Inflammatory macrophage (primary cell): ENCODE data around the gene PSMB11.

Experiments
- DNase-seq, 2 donors: peaks; one replicate each; pipeline ENCODE4 v3.0.0-alpha.2; 2020 to 2022

The PSMB11 gene

DNA sequence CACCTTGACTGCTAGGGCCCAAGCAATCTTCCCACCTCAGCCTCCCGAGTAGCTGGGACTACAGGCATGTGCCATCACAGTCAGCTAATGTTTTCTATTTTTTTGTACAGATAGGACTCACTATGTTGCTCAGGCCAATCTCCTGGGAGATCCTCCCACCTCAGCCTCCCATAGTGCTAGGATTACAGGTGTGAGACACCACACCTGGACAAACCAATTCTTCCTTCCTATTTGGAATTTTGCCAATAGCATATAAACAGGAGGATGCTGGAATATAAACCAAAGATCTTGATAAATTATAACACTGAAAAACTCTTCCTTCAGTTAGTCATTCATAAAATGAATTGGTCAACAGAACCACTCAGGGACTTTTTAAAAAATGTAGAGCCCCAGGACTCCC, 44.6 kb downstream of the PSMB11 start:
- DNase-seq: no peak

DNA sequence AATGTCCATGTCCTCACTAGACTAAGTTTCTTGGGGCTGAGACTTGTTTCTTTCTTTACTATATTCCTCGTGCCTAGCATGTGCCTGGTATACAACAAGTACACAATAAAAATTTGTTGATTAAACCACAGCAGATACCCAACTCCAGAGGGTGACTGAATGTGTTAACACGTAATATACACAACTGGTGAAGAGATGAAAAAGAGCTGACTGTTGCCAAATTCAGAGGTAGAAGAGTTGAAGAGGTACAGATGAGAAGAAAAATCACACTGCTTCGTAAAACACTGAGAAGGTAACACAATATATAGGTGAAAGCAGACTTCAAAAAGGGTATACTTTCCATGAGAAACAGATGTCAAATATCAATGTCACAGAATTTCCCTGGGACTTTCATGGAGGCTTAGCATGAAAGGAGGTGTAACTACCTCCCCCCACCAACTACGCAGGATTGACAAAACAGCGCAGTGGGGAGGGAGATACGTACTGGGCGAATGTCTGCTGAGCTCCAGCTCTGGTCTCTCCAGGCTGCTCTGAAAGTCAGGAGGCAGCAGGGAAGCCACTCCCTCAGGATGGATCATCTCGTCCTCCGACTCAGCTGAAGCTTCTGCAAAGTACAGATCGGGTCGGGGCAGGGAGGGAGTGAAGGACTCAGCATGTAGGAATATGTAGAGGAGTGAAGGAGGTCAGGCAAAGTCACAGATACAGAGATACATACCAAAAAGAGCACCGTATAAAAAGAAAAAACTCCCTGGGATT, 47.7 kb downstream of the PSMB11 start:
- DNase-seq: no peak

DNA sequence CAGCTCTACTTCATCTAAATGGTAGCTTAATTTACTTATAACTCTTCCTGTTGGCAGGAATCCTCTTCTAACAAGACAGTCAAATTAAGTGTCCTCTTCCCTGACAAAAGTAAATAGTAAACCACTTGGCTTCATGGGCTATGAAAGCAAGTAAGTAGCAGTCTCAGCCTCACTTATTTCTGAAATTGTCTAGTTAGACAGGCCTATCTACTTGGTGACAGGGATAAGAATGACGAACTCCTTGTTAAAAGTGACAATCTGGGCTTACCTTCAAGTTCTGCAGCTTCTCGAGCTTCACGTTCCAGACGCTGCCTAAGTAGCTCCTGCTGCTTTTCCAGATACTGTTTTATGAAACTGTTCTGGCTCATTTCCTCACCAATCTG, 48.2 kb downstream of the PSMB11 start:
- DNase-seq: no peak

DNA sequence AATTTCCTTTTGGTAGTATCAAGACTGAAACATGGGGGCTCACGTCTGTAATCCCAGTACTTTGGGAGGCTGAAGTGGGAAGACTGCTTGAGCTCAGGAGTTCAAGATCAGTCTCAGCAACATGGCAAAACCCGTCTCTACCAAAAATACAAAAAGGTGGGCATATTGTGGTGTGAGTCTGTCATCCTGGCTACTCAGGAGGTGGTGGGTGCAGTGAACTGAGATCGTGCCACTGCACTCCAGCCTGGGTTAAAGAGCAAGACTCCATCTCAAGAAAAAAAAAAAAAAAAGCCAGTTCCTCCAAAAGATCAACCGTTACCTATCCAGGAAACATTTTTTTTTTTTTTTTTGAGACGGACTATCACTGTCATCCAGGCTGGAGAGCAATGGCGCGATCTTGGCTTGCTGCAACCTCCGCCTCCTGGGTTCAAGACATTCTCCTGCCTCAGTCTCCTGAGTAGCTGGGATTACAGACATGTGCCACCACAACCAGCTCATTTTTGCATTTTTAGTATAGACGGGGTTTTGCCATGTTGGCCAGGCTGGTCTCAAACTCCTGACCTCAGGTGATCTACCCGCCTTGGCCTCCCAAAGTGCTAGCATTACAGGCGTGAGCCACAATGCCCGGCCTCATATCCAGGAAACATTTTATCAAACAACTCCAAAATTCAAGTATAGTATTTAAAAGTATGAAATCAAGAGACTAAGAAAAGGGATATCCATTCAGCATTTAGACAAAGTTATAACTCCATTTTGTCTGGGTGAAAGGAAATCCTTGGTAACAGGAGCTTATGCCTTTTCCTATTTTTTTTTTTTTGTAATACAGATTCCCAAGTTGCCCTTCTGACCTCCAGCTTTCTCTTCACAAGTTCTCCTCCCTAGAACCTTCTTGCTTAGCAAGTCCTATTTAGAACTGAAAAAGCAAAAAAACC, 49.5 kb downstream of the PSMB11 start:
- no peak for DNase-seq

DNA sequence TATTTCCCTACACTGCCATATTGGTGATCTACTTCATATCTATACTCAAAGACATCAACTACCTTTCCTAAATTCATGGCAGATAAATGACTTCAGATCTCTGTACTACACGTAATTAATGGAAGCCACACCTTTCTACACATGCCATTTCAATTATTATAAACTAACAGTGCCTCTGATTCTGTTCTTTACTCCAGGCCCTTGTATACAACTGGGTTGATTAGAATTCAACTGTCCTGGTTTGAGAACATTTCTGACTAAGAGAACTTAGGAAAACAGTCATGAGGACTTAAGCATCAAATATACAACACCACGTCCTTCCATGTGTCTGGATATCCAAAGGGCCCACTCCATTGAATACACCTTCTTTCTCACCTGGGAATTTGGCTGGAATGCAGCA, 51.1 kb downstream of the PSMB11 start:
- DNase-seq: no peak

DNA sequence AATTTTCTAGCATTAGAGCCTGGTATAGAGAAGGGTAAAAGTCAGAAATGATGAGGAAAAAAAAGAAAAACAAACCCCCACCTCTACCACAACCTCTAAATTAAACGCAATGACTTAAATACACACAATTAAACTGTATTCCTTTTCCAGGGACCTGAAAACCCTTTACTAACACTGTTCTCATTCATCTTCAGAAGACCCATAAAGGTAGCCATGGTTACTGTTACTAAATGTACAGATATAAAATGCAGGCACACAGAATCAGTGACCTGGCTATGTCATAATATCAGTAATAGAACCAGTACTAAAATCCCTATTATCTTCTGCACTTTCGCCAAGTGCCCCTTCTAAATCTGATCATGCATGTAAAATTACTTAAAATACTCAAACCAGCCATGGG, 51.5 kb downstream of the PSMB11 start:
- DNase-seq: no peak
